Measurements from ENCODE around the gene MRPS2. TPM values are rescaled to one million over a fixed set of nuclear protein-coding genes. Genes with fewer than 3 reads are reported as not detected.
"Not testable (repeated sequence)": the region's sequence is repeated elsewhere in the genome, so short reads cannot be mapped to it uniquely, and the experiment has no call there.

MRPS2 gene
- total and polyA plus RNA-seq, 11 donors, result 34.1 to 95.2 (median 48.7) TPM

GRCh38 chr9:135525241-135526088, 25.0 kb downstream of the MRPS2 start:
- no peaks in the 10 kb centered on the region for H3K4me1 ChIP-seq
- no peak for TF ChIP-seq CTCF (IDR thresholded peaks at IDR 0.05)
- TF ChIP-seq POLR2A (IDR thresholded peaks at IDR 0.05), result no peak
- peaks cover 0 to 25% (median 3%) of the 10 kb centered on the region in 9 donors for H3K27me3 ChIP-seq
- no peak overlapping the region for H3K4me3 ChIP-seq
- intact Hi-C loops (cut with DNase I), result loop anchor here in 1 of 10 donors (2.0 kb wide), 1 partner anchor 37 kb away; no protein-coding TSS in a partner anchor
- WGBS, 4 donors, result 81 to 91% (median 84%) methylated on average over 13 to 31 of the region's 31 CpGs
- H3K9me3 ChIP-seq, result peaks cover 0 to 5% (median 0%) of the 10 kb centered on the region in 12 donors
- H3K27ac ChIP-seq, result no peak overlapping the region
- peak in 1 of 5 donors; percentile 54 for DNase-seq
- H3K36me3 ChIP-seq, result no peaks in the 10 kb centered on the region
- no peak for ATAC-seq

- no peaks in the 10 kb centered on the region for H3K4me1 ChIP-seq
- peaks cover 0 to 5% (median 0%) of the 10 kb centered on the region in 12 donors for H3K9me3 ChIP-seq
- intact Hi-C loops (cut with DNase I), result no loop called here
- DNase-seq (peak in 1 of 5 donors; percentile 14), ATAC-seq (no peak)
- TF ChIP-seq CTCF (IDR thresholded peaks at IDR 0.05) (no peak), POLR2A (IDR thresholded peaks at IDR 0.05) (no peak)
- 74 to 93% (median 81%) methylated on average over 6 to 11 of the region's 11 CpGs for WGBS, 4 donors
- H3K27me3 ChIP-seq, result peaks cover 0 to 22% (median 3%) of the 10 kb centered on the region in 9 donors
- H3K4me3 ChIP-seq, result no peak overlapping the region
- H3K27ac ChIP-seq, result no peak overlapping the region
- no peaks in the 10 kb centered on the region for H3K36me3 ChIP-seq
These were observed 25.7 kb downstream of the MRPS2 start for GRCh38 chr9:135526089-135526729.

GRCh38 chr9:135526730-135527571, 26.5 kb downstream of the MRPS2 start:
- H3K4me3 ChIP-seq, result no peak overlapping the region
- peaks cover 0 to 5% (median 0%) of the 10 kb centered on the region in 12 donors for H3K9me3 ChIP-seq
- peak in 1 of 5 donors; percentile 46 for DNase-seq
- intact Hi-C loops (cut with DNase I), result no loop called here
- H3K27me3 ChIP-seq, result peaks cover 0 to 22% (median 3%) of the 10 kb centered on the region in 9 donors
- no peaks in the 10 kb centered on the region for H3K4me1 ChIP-seq
- no peak overlapping the region for H3K27ac ChIP-seq
- no peaks in the 10 kb centered on the region for H3K36me3 ChIP-seq
- TF ChIP-seq POLR2A (IDR thresholded peaks at IDR 0.05) (no peak), CTCF (IDR thresholded peaks at IDR 0.05) (no peak)
- 63 to 80% (median 69%) methylated on average over 17 to 30 of the region's 30 CpGs for WGBS, 4 donors
- no peak for ATAC-seq

- H3K9me3 ChIP-seq; H3K4me1 ChIP-seq; intact Hi-C loops (cut with DNase I); H3K36me3 ChIP-seq; DNase-seq; H3K4me3 ChIP-seq; H3K27ac ChIP-seq; ATAC-seq: not testable (repeated sequence)
- H3K27me3 ChIP-seq, result peaks cover 0 to 14% (median 0%) of the 10 kb centered on the region in 9 donors
- WGBS, 4 donors, result 94 to 97% (median 97%) methylated on average over 10 of the region's 10 CpGs
These were observed 28.5 kb downstream of the MRPS2 start for GRCh38 chr9:135528842-135529435.

All from heart left ventricle (tissue), 16 donors.